HFFc6 (cell line): ENCODE results near the gene PHF14. TPM values are rescaled to one million over a fixed set of nuclear protein-coding genes. Genes with fewer than 3 reads are reported as not detected.
"Not testable (repeated sequence)": the region's sequence is repeated elsewhere in the genome, so short reads cannot be mapped to it uniquely, and the experiment has no call there.

Experiments
- DNase-seq: peaks from one replicate; pipeline ENCODE4 v3.0.0-alpha.2; 2018
- H3K27ac Mint-ChIP-seq: 2 replicates; pipeline ENCODE4 v1.8.0; 2020; ENCODE audit warnings: mild to moderate bottlenecking, mixed read lengths
- H3K27me3 Mint-ChIP-seq: 2 replicates; pipeline ENCODE4 v1.8.0; 2021; ENCODE audit warnings: mild to moderate bottlenecking, moderate library complexity, mixed read lengths; ENCODE audit not compliant: insufficient read depth
- H3K36me3 Mint-ChIP-seq: 2 replicates; pipeline ENCODE4 v1.8.0; 2021; ENCODE audit warnings: low read depth, mixed read lengths
- H3K4me1 Mint-ChIP-seq: 2 replicates; pipeline ENCODE4 v1.8.0; 2020; ENCODE audit warnings: low read depth, mixed read lengths
- H3K4me3 Mint-ChIP-seq: 2 replicates; pipeline ENCODE4 v1.8.0; 2020; ENCODE audit warnings: mild to moderate bottlenecking, moderate library complexity, mixed read lengths
- H3K9me3 Mint-ChIP-seq: 2 replicates; pipeline ENCODE4 v1.8.0; 2020; ENCODE audit warnings: mild to moderate bottlenecking, mixed read lengths
- CTCF ChIP-seq: fragments of 200-600 bp; sonication (generic); IDR thresholded peaks from 2 replicates; pipeline ENCODE4 v1.5.0; 2021; ENCODE audit warnings: antibody characterized with exemption, mild to moderate bottlenecking
- total RNA-seq, 6 experiments: library from RNA; stranded (reverse); fragmentation: NEBNext Ultra II Directional; extraction: Animal tissue kit (Norgen Biotek cat#: 25700); gene quantifications; 2 replicates in 1 of 6; 3 replicates in 5 of 6; pipeline ENCODE4 v1.2.3, GENCODE V29; 2021

The PHF14 gene
- total RNA-seq, 6 experiments from 2014 or later, result 11.4 to 15.8 (median 13.3) TPM

- peaks cover 21% of the 10 kb centered on the region for H3K4me1 Mint-ChIP-seq
- no peaks in the 10 kb centered on the region; the same call in 1 of the 2 replicates for H3K27me3 Mint-ChIP-seq
- H3K4me3 Mint-ChIP-seq, result peak overlapping the region; percentile 93
- H3K27ac Mint-ChIP-seq, result peak overlapping the region; percentile 91
- TF ChIP-seq CTCF, result no peak
- H3K36me3 Mint-ChIP-seq, result peaks cover 11% of the 10 kb centered on the region; the same call in 1 of the 2 replicates
- peak; percentile 23 for DNase-seq
- no peaks in the 10 kb centered on the region for H3K9me3 Mint-ChIP-seq
Observed at GRCh38 chr7:10973942-10974911, 555 bp downstream of the PHF14 start.

- Mint-ChIP-seq H3K4me3 (no peak overlapping the region), H3K4me1 (peaks cover 21% of the 10 kb centered on the region), H3K27me3 (no peaks in the 10 kb centered on the region), H3K9me3 (no peaks in the 10 kb centered on the region), H3K36me3 (peaks cover 13% of the 10 kb centered on the region), H3K27ac (no peak overlapping the region)
- no peak for TF ChIP-seq CTCF
- DNase-seq, result no peak
Observed at GRCh38 chr7:10977113-10977512, 3.4 kb downstream of the PHF14 start.

DNA sequence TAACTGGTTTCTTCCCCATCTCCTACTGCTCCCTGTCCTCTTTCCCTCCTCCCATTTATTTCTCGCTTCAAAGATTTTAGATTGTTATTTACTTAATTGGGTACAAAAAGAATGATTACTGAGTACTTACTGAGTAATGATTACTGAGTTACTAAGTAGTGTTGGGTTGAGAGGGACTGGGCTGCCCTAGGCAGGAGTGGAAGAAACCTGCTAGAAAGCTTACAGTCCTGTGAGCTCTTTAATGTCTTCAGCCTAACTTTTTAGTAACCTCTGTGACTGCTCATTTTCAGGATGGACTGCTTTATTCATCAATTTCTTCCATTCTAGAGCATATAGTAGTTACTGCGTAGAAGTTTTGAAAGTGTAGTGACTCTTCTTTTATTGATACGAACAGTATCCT is 7.6 kb downstream of the PHF14 start:
- no peak overlapping the region for H3K27ac Mint-ChIP-seq
- H3K9me3 Mint-ChIP-seq, result no peaks in the 10 kb centered on the region
- DNase-seq, result no peak
- no peak for TF ChIP-seq CTCF
- no peak overlapping the region for H3K4me3 Mint-ChIP-seq
- H3K27me3 Mint-ChIP-seq, result no peaks in the 10 kb centered on the region
- H3K36me3 Mint-ChIP-seq, result peaks cover 18% of the 10 kb centered on the region
- H3K4me1 Mint-ChIP-seq, result no peaks in the 10 kb centered on the region; the same call in 1 of the 2 replicates

- H3K9me3 Mint-ChIP-seq, H3K4me3 Mint-ChIP-seq, H3K27ac Mint-ChIP-seq, H3K27me3 Mint-ChIP-seq, DNase-seq, H3K4me1 Mint-ChIP-seq: not testable (repeated sequence)
- H3K36me3 Mint-ChIP-seq, result peaks cover 19% of the 10 kb centered on the region
Observed at GRCh38 chr7:10990748-10991147, 17.1 kb downstream of the PHF14 start.

- H3K27me3 Mint-ChIP-seq, DNase-seq, H3K4me3 Mint-ChIP-seq, H3K4me1 Mint-ChIP-seq, H3K9me3 Mint-ChIP-seq, H3K27ac Mint-ChIP-seq: not testable (repeated sequence)
- peaks cover 23% of the 10 kb centered on the region for H3K36me3 Mint-ChIP-seq
Observed at GRCh38 chr7:10995482-10996166, 22.0 kb downstream of the PHF14 start.

DNA sequence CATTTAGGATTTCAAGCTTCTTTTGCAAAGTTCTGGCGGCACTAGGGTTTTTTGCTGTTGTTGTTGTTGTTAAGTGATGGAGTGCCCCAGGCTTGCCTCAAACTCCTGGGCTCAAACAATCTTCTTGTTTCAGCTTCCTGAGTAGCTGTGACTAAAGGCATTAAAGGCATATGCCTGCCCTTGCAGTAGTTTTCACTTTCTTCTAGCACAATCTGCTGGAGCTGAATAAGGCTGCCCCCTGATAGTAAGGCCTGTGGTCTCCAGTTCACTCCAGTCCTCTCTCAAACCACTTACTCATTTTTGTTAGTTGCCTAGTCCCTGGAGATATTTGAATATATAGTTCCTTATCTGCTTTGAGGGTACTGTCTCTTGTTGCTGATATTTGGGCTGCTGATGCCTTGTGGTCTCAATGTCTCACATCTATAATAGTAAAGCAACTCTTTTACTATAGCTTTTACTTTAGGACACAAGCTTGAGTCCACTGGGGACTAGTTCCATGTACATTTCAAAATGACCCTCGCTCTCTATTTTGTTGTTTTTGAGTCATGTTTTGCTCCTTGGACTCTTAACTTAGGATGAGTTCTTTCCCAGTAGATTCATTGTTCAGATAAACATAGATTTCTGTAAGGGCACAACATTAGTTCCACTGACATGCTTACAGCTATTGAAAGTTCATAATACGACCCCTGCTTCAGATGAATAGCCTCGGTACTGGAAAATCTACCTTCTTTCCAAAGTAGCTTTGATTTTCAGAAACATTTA is 25.5 kb downstream of the PHF14 start:
- Mint-ChIP-seq H3K27me3 (no peaks in the 10 kb centered on the region; the same call in 1 of the 2 replicates), H3K4me1 (no peaks in the 10 kb centered on the region), H3K27ac (no peak overlapping the region), H3K9me3 (peaks cover 6% of the 10 kb centered on the region), H3K36me3 (peaks cover 12% of the 10 kb centered on the region), H3K4me3 (no peak overlapping the region)
- no peak for TF ChIP-seq CTCF
- DNase-seq, result no peak
